ENCODE data around the gene ABCC4.

- TF ChIP-seq POLR2A (IDR thresholded peaks at IDR 0.05) (no peak), CTCF (IDR thresholded peaks at IDR 0.05) (no peak)
Measured at GRCh38 chr13:95106562-95106961, 194.7 kb downstream of the ABCC4 start.
